Parietal lobe (tissue), 1 donor: ENCODE data around the gene DLGAP3. TPM values are rescaled to one million over a fixed set of nuclear protein-coding genes. Genes with fewer than 3 reads are reported as not detected.

Experiments
- total RNA-seq: library from RNA; depleted of rRNA; stranded (reverse); fragments of >200 nt; gene quantifications from one replicate; pipeline ENCODE4 v1.2.3, GENCODE V29; 2014

DLGAP3 gene
- total RNA-seq, result 5.0 TPM

DNA sequence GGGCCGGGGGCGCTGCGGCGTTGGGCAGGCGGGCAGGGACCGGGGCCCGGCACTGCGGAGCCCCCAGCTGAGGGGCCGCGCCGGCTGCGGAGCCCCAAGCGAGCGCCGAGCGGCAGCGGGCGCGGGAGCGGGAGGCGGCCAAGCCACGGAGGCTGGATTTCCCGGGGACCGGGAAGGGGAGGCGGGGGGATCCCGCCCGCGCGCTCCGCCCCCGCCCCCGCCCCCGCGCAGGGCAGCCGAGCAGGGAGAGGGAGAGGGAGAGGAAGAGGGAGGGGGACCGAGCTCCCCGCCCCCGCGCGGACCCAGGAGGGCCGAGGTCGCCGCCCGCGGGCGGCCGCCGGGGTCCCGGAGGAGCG is at the start of gene DLGAP3:
DLGAP3 (minus strand) TSS at position 154 of the 356 bp plus-strand sequence. CDS start 24,267 bp downstream, outside the sequence.

GRCh38 chr1:34859446-34860200 is 69.8 kb downstream of the DLGAP3 start, which contains the start of gene SMIM12:
Gene SMIM12, minus strand, starts transcription at chr1:34859749. Its CDS starts 3,772 bp downstream, at chr1:34855977.

Other genes with a start within 250 kb of the DLGAP3 start
- not detected for gene GJB5, start 174.6 kb downstream of the DLGAP3 start, total RNA-seq
- not detected for gene GJB4, start 169.9 kb downstream of the DLGAP3 start, total RNA-seq
- gene GJB3, start 148.4 kb downstream of the DLGAP3 start, total RNA-seq, result not detected
- gene GJA4, start 136.7 kb downstream of the DLGAP3 start, total RNA-seq, result 1.6 TPM
- 15.0 TPM for gene SMIM12, start 69.9 kb downstream of the DLGAP3 start, total RNA-seq
- gene TMEM35B, start 55.7 kb upstream of the DLGAP3 start, total RNA-seq, result 2.5 TPM
- gene ZMYM6, start 102.3 kb upstream of the DLGAP3 start, total RNA-seq, result 48.8 TPM
- gene ZMYM1, start 149.7 kb upstream of the DLGAP3 start, total RNA-seq, result 36.0 TPM